Duodenal mucosa (tissue), 2 donors: ENCODE data around the gene ALG2.

Experiments
- H3K27ac ChIP-seq: one replicate; pipeline ENCODE4 v1.7.0; 2013; ENCODE audit warnings: low read depth, low read length
- H3K27me3 ChIP-seq, 2 donors: one replicate each; pipeline ENCODE4 v1.7.0; 2013; ENCODE audit warnings: low read length in 2 of 2, control low read depth in 1 of 2; ENCODE audit not compliant: insufficient read depth in 2 of 2, control insufficient read depth in 1 of 2
- H3K36me3 ChIP-seq, 2 donors: one replicate each; pipeline ENCODE4 v1.7.0; 2013; ENCODE audit warnings: low read length in 2 of 2, control low read depth in 1 of 2; ENCODE audit not compliant: insufficient read depth in 2 of 2, control insufficient read depth in 1 of 2
- H3K4me1 ChIP-seq, 2 donors: one replicate each; pipeline ENCODE4 v1.7.0; 2013; ENCODE audit warnings: low read length in 2 of 2, control low read depth in 1 of 2; ENCODE audit not compliant: insufficient read depth in 2 of 2, control insufficient read depth in 1 of 2
- H3K4me3 ChIP-seq, 2 donors: one replicate each; pipeline ENCODE4 v1.7.0; 2013; ENCODE audit warnings: low read length in 2 of 2, low read depth in 1 of 2
- H3K9ac ChIP-seq, 2 donors: one replicate each; pipeline ENCODE4 v1.7.0; 2013; ENCODE audit warnings: low read length in 2 of 2, low read depth in 1 of 2
- H3K9me3 ChIP-seq, 2 donors: one replicate each; pipeline ENCODE4 v1.7.0; 2013; ENCODE audit warnings: low read length in 2 of 2, control low read depth in 1 of 2; ENCODE audit not compliant: control insufficient read depth in 1 of 2

ALG2 gene

GRCh38 chr9:99177576-99178366 is 44.0 kb downstream of the ALG2 start:
- Histone ChIP-seq H3K4me1 (peaks cover 0 to 3% of the 10 kb centered on the region in 2 donors), H3K4me3 (no peak overlapping the region), H3K36me3 (no peaks in the 10 kb centered on the region), H3K9ac (no peak overlapping the region), H3K9me3 (no peaks in the 10 kb centered on the region), H3K27me3 (no peaks in the 10 kb centered on the region), H3K27ac (no peak overlapping the region)

GRCh38 chr9:99176527-99177013 is 45.2 kb downstream of the ALG2 start:
- Histone ChIP-seq H3K9me3 (no peaks in the 10 kb centered on the region), H3K27me3 (no peaks in the 10 kb centered on the region), H3K4me1 (peaks cover 0 to 3% of the 10 kb centered on the region in 2 donors), H3K27ac (no peak overlapping the region), H3K9ac (no peak overlapping the region), H3K4me3 (no peak overlapping the region), H3K36me3 (no peaks in the 10 kb centered on the region)

- peaks cover 0 to 3% of the 10 kb centered on the region in 2 donors for H3K4me1 ChIP-seq
- no peaks in the 10 kb centered on the region for H3K36me3 ChIP-seq
- H3K4me3 ChIP-seq = no peak overlapping the region
- H3K9me3 ChIP-seq = no peaks in the 10 kb centered on the region
- H3K9ac ChIP-seq = no peak overlapping the region
- H3K27me3 ChIP-seq = no peaks in the 10 kb centered on the region
- no peak overlapping the region for H3K27ac ChIP-seq
Observed at GRCh38 chr9:99173570-99174504, 47.9 kb downstream of the ALG2 start.

- Histone ChIP-seq H3K27me3 (no peaks in the 10 kb centered on the region), H3K4me1 (peaks cover 0 to 3% of the 10 kb centered on the region in 2 donors), H3K4me3 (no peak overlapping the region), H3K9me3 (no peaks in the 10 kb centered on the region), H3K27ac (no peak overlapping the region), H3K36me3 (no peaks in the 10 kb centered on the region), H3K9ac (no peak overlapping the region)
Observed at GRCh38 chr9:99172124-99173091, 49.3 kb downstream of the ALG2 start.

GRCh38 chr9:99171225-99172123 is 50.3 kb downstream of the ALG2 start:
- no peak overlapping the region for H3K9ac ChIP-seq
- H3K27ac ChIP-seq = no peak overlapping the region
- H3K9me3 ChIP-seq = no peaks in the 10 kb centered on the region
- H3K27me3 ChIP-seq = no peaks in the 10 kb centered on the region
- no peaks in the 10 kb centered on the region for H3K36me3 ChIP-seq
- no peak overlapping the region for H3K4me3 ChIP-seq
- peaks cover 0 to 3% of the 10 kb centered on the region in 2 donors for H3K4me1 ChIP-seq

- H3K9ac ChIP-seq = no peak overlapping the region
- H3K27ac ChIP-seq = no peak overlapping the region
- no peaks in the 10 kb centered on the region for H3K36me3 ChIP-seq
- H3K27me3 ChIP-seq = no peaks in the 10 kb centered on the region
- no peaks in the 10 kb centered on the region for H3K9me3 ChIP-seq
- no peak overlapping the region for H3K4me3 ChIP-seq
- H3K4me1 ChIP-seq = peaks cover 0 to 3% of the 10 kb centered on the region in 2 donors
Observed at GRCh38 chr9:99169982-99170761, 51.6 kb downstream of the ALG2 start.

GRCh38 chr9:99169086-99169485 is 52.7 kb downstream of the ALG2 start:
- Histone ChIP-seq H3K4me3 (no peak overlapping the region), H3K9me3 (no peaks in the 10 kb centered on the region), H3K36me3 (no peaks in the 10 kb centered on the region), H3K9ac (no peak overlapping the region), H3K27ac (no peak overlapping the region), H3K27me3 (no peaks in the 10 kb centered on the region), H3K4me1 (peaks cover 0 to under 1% of the 10 kb centered on the region in 2 donors)

- Histone ChIP-seq H3K4me3 (no peak overlapping the region), H3K9ac (no peak overlapping the region), H3K9me3 (no peaks in the 10 kb centered on the region), H3K4me1 (no peaks in the 10 kb centered on the region), H3K27me3 (no peaks in the 10 kb centered on the region), H3K36me3 (no peaks in the 10 kb centered on the region), H3K27ac (no peak overlapping the region)
Observed at GRCh38 chr9:99167694-99168093, 54.0 kb downstream of the ALG2 start.
